Cardiac fibroblast (primary cell): ENCODE data around the gene MCL1.

Experiments used
- DNase-seq, 2 donors: peaks; one replicate each; pipeline versions ENCODE4 v3.0.0 to v3.0.0-alpha.2; 2010; ENCODE audit warnings: low read depth in 2 of 2
- H3K4me3 ChIP-seq, 2 donors: replicated peaks in 1 of 2; 1 replicate in 1 of 2; 2 replicates in 1 of 2; pipeline ENCODE4 v1.5.1; 2011; ENCODE audit warnings: low read depth in 2 of 2, low read length in 2 of 2, mild to moderate bottlenecking in 2 of 2, moderate library complexity in 1 of 2
- CTCF ChIP-seq: IDR thresholded peaks from one replicate; pipeline ENCODE4 v1.5.1; 2011; ENCODE audit warnings: low read depth, mild to moderate bottlenecking, low read length, inconsistent platforms

MCL1 gene

GRCh38 chr1:150564051-150564991 lies 15.1 kb downstream of the MCL1 start:
- no peak for TF ChIP-seq CTCF
- DNase-seq, result peak; percentile 44 to 71
- H3K4me3 ChIP-seq, result no peak overlapping the region

- H3K4me3 ChIP-seq, result no peak overlapping the region
- DNase-seq, result peak; percentile 56 to 73
- TF ChIP-seq CTCF, result no peak
These were observed 15.9 kb downstream of the MCL1 start for GRCh38 chr1:150563340-150564038.

- peak overlapping the region in 1 of 2 donors; percentile 5 for H3K4me3 ChIP-seq
- TF ChIP-seq CTCF, result no peak
- DNase-seq, result no peak
These were observed 16.7 kb downstream of the MCL1 start for GRCh38 chr1:150562446-150563339.

GRCh38 chr1:150561974-150562445 lies 17.4 kb downstream of the MCL1 start:
- DNase-seq, result peak; percentile 95 to 98

GRCh38 chr1:150561254-150561973 lies 18.0 kb downstream of the MCL1 start:
- no peak for TF ChIP-seq CTCF
- H3K4me3 ChIP-seq, result peak overlapping the region; percentile 52 to 67
- DNase-seq, result peak; percentile 99 to 100

More at GRCh38 chr1:150561974-150562445, 17.4 kb downstream of the MCL1 start:
- peak overlapping the region; percentile 52 to 67 for H3K4me3 ChIP-seq
- TF ChIP-seq CTCF, result no peak
